CD4-positive, alpha-beta T cell treated with Interleukin-6 at 100 ng/mL for 8 hours (primary cell): ENCODE results near the gene HSPA14.
A peak's percentile ranks its signal among the peaks of the same experiment; 100 is the strongest.
"Not testable (repeated sequence)": the region's sequence is repeated elsewhere in the genome, so short reads cannot be mapped to it uniquely, and the experiment has no call there.

Experiments used
- DNase-seq: peaks from one replicate; pipeline ENCODE4 v3.0.0-alpha.2; 2020; ENCODE audit warnings: mixed read lengths, low spot score

HSPA14 gene, protein sequence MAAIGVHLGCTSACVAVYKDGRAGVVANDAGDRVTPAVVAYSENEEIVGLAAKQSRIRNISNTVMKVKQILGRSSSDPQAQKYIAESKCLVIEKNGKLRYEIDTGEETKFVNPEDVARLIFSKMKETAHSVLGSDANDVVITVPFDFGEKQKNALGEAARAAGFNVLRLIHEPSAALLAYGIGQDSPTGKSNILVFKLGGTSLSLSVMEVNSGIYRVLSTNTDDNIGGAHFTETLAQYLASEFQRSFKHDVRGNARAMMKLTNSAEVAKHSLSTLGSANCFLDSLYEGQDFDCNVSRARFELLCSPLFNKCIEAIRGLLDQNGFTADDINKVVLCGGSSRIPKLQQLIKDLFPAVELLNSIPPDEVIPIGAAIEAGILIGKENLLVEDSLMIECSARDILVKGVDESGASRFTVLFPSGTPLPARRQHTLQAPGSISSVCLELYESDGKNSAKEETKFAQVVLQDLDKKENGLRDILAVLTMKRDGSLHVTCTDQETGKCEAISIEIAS

GRCh38 chr10:14837757-14838581, at the start of gene HSPA14, which contains the start of the genes CDNF and MSANTD7:
TSS of gene HSPA14 (plus strand) at chr10:14838306. CDS start at chr10:14838403, 97 bp downstream.
TSS of gene CDNF (minus strand) at chr10:14838037. CDS start at chr10:14837946, 91 bp downstream.
TSS of gene MSANTD7 (plus strand) at chr10:14838306. CDS start at chr10:14842285, 3,979 bp downstream.
- peak; percentile 99 for DNase-seq

GRCh38 chr10:14798636-14799035, 39.5 kb upstream of the HSPA14 start:
- DNase-seq, result no peak

DNA sequence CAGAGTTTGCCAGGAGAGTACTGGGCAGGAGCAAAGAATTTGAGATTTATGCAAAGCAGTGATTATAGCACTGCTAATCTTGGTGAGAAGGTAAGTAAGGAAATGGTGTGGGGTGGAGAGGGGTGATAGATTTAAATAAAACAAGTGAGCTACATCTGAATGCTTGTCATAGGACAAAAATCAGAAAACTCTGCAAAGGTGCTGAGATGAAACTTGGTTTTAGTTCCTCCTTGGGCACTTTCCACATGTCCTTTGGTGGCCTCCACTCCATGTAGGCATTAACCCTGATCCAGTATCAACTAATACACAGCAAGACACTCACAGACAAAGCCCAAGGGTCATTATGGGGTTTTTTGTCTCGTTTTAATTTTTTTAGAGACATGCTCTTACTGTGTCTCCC, 37.7 kb upstream of the HSPA14 start:
- DNase-seq, result no peak

DNA sequence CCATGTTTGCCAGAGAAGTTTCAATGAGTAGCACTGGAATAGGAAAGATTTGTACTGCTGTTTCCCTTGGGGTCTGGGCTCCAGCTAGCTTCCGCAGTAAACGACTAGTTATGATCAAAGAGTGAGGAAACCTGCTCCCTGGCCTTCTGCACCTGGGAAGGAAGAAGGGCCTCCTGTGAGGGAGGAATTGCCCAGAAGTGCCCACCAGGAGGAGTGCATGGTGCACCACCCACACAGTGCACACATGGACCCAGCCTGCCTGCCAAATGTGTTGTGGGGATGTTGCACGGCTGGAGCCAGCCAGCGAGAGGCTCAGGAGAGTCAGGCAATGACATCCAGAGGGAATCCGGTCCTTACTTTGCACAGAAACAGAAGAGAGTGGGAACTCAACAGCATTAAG, 36.4 kb upstream of the HSPA14 start:
- DNase-seq, result no peak

DNA sequence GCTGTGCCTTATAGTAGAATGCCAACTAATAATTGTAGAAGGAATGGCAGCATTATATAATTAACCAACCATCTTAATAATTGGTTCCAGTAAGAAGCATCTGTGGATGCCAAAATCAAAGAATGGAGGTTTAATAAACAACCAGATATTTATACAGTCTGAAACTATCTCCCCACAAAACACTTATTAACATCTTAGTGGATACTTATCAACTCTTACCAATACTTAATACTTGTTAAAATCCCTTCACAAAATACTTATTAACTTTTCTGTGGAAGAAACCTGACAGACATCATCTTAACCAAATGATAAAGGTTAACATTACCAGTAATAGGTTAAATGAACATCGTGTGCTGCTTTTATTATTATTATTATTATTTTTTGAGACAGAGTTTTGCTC, 34.3 kb upstream of the HSPA14 start:
- DNase-seq, result no peak

GRCh38 chr10:14806318-14806717, 31.8 kb upstream of the HSPA14 start:
- no peak for DNase-seq

DNA sequence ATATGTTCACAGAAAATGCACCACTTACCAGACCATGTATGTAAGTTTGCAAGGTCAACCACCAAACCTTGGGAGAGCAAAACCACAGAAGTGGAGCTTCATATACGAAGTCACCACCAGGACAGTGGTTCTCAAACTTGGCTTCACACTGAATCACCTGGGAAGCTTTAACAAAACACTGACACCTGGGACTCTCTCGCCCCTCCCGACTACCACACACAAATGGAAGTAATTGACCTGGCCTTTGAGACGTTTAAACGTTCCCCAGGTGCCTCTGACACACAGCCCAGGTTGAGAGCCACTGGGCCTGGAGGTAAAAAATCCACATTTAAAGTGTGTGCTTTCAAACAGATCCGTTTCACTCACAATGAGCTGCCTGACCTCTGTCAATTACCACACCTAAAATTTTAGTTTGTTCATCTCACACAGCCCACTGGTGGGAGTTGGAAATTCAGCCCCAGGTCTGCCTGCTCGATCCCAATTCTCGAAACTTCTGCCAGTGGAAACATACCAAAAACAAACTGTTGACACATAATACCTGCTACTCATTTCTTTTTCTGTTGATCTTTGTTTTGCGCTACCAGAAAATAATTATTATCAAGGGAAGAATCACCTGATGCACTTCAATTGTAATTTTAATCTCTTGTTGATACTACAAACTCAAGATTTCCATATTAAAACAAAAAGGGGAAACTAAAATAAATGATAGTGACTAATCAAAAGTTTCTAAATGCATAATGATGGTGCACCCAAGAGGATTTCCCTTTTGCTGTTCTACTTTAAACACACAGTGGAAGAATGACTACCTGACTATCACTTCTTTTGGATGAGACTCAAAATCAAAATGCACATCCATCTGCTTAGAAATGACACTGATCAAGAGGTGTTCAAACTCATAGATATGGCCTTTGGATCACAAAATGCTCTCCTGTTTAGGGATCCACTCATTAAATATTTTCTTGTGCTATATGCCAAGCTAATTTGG, 26.8 kb upstream of the HSPA14 start:
- DNase-seq, result no peak

- peak; percentile 11 for DNase-seq
Measured at GRCh38 chr10:14812271-14812670, 25.8 kb upstream of the HSPA14 start.

GRCh38 chr10:14815681-14816080, 22.4 kb upstream of the HSPA14 start:
- DNase-seq, result no peak

- not testable (repeated sequence) for DNase-seq
Measured at GRCh38 chr10:14816717-14817116, 21.4 kb upstream of the HSPA14 start.

- DNase-seq, result no peak
Measured at GRCh38 chr10:14820010-14820774, 17.9 kb upstream of the HSPA14 start.

DNA sequence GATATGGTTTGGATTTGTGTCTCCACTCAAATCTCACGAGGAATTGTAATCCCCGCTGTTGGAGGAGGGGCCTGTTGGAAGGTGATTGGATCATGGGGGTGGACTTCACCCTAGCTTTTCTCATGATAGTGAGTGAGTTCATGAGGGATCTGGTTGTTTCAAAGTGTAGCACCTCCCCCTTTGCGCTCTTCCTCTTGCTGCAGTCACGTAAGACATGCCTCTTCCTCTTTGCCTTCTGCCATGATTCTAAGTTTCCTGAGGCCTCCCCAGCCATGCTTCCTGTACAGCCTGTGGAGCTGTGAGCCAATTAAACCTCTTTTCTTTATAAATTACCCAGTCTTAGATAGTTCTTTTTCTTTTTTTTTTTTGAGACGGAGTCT, 17.3 kb upstream of the HSPA14 start:
- DNase-seq, result no peak

GRCh38 chr10:14821635-14822375, 16.3 kb upstream of the HSPA14 start:
- DNase-seq, result no peak

GRCh38 chr10:14822879-14823755, 15.0 kb upstream of the HSPA14 start:
- peak; percentile 39 for DNase-seq

DNA sequence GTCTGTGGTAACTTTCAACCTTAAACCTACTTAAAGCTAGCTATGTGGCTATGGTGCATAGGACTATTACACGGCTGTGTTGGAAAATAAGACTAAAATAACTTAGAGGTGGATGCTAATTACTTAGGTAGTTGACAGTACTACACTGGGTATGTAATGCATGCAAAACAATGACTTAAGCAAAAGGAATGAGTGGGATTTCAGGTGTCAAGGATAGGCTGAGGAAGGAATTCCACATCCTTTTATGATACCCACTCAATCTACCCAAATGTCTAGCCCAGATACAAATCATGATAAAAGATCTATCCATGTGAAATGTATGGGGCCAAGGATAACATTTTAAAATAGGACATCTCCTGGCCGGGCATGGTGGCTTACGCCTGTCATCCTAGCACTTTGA, 14.1 kb upstream of the HSPA14 start:
- no peak for DNase-seq

- DNase-seq, result no peak
Measured at GRCh38 chr10:14826076-14826829, 11.9 kb upstream of the HSPA14 start.

- no peak for DNase-seq
Measured at GRCh38 chr10:14833106-14833505, 5.0 kb upstream of the HSPA14 start.

DNA sequence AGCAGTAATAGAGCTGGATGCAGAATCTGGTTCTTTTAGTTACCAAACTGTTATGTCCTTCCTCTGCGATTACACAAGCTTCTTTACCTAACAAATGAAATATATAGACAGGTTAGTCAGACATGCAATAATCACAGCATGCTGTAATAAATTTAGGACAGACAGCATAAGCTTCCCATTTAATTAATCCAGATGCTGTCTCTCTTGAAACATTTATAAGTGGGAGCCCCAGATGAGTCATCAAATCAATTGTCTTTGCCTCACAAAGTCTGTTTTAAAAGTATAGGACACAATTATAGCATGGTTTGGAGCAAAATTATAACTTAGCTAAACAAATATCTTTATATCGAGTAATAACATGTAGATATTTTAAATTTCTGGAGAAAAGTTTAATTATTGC, 1.9 kb upstream of the HSPA14 start:
- DNase-seq, result no peak
